Heart right ventricle (tissue), 16 donors: ENCODE measurements around the gene BMPER. TPM values are rescaled to one million over a fixed set of nuclear protein-coding genes. Genes with fewer than 3 reads are reported as not detected.

Experiments
- ATAC-seq, 8 donors: fragments of 200-7000 bp; cut with Tn5 transposase; one replicate each; pipeline ENCODE4 v1.9.1; 2020; ENCODE audit warnings: mild to moderate bottlenecking in 8 of 8, moderate library complexity in 8 of 8, moderate number of reproducible peaks in 1 of 8
- DNase-seq, 2 donors: peaks; one replicate each; pipeline ENCODE4 v3.0.0-alpha.2; 2020
- H3K27ac ChIP-seq, 10 donors: fragments of 200-600 bp; sonication (generic) in 2 of 10; one replicate each; pipeline versions ENCODE4 v1.5.0 to v1.8.0; 2020 to 2022; ENCODE audit warnings: mild to moderate bottlenecking in 3 of 10
- H3K27me3 ChIP-seq, 7 donors: fragments of 200-600 bp; one replicate each; pipeline ENCODE4 v1.8.0; 2021 to 2022; ENCODE audit warnings: mild to moderate bottlenecking in 2 of 7
- H3K36me3 ChIP-seq, 9 donors: fragments of 200-600 bp; sonication (generic) in 1 of 9; one replicate each; pipeline versions ENCODE4 v1.5.0 to v1.8.0; 2020 to 2022; ENCODE audit warnings: mild to moderate bottlenecking in 2 of 9
- H3K4me1 ChIP-seq, 9 donors: fragments of 200-600 bp; sonication (generic) in 1 of 9; one replicate each; pipeline versions ENCODE4 v1.5.0 to v1.8.0; 2020 to 2022; ENCODE audit warnings: mild to moderate bottlenecking in 4 of 9
- H3K4me3 ChIP-seq, 10 donors: fragments of 200-600 bp; sonication (generic) in 2 of 10; one replicate each; pipeline versions ENCODE4 v1.5.0 to v1.8.0; 2020 to 2022; ENCODE audit warnings: mild to moderate bottlenecking in 7 of 10, moderate library complexity in 2 of 10
- H3K9me3 ChIP-seq, 11 donors: fragments of 200-600 bp in 10 of 11; sonication (generic) in 2 of 11; one replicate each; pipeline versions ENCODE4 v1.5.0 to v1.8.0; 2013 to 2022; ENCODE audit warnings: mild to moderate bottlenecking in 2 of 11, control low read depth in 1 of 11, moderate library complexity in 1 of 11
- WGBS, 2 donors: extraction: QIAGEN DNeasy Blood & Tissue Kit; methylation state at CpG; one replicate each; pipeline ENCODE4 v1.1.7; 2013; ENCODE audit warnings: inconsistent platforms in 1 of 2; 5-methylcytosine and 5-hydroxymethylcytosine counted together
- intact Hi-C, 10 donors: fragments of 100-400 bp; cut with DNase I; formaldehyde crosslinking; loops; one replicate each; pipeline versions ENCODE4 v1.11.1 to v1.14.2; 2022
- polyA plus RNA-seq, 2 donors: library from polyadenylated mRNA; stranded (reverse); fragments of 200-250 nt; gene quantifications; one replicate each; pipeline ENCODE4 v1.2.3, GENCODE V29; 2013
- total RNA-seq, 10 donors: library from RNA; stranded (reverse); fragmentation: NEBNext Ultra II Directional in 3 of 10; extraction: Animal tissue kit (Norgen Biotek cat#: 25700) in 3 of 10; gene quantifications; one replicate each; pipeline versions ENCODE4 v1.2.1 to v1.2.4, GENCODE V29; 2021 to 2023
- TF ChIP-seq, protein P1 (sequence below), 9 donors: fragments of 200-600 bp; sonication (generic) in 2 of 9; IDR thresholded peaks; one replicate each; pipeline versions ENCODE4 v1.5.0 to v1.8.0; 2021 to 2022; ENCODE audit warnings: antibody characterized with exemption in 9 of 9, mild to moderate bottlenecking in 5 of 9, moderate library complexity in 1 of 9
- donor health status: Arrhythmogenic right ventricular cardiomyopathy.
- donor health status: ischemic (EF 13 %, LVEDD 7.1; RV severe dilation, severe dysfunction).
- donor health status: healthy with polysubstance abuse.
- donor health status: DM: no; HTN: yes; CAD: no.
- donor health status: DM: no; HTN: no; CAD: no.
- donor health status: ischemic (EF 25% LVEDD 6.9; RV normal size, moderate dysfunction).
- donor health status: ischemic (EF 25% LVEDD 5.7; RV mildly dilated, moderate dysfunction).
- donor health status: healthy.
- donor health status: DM: yes; HTN: yes; CAD: no.
- donor health status: Ischemic cardiomyopathy.
- donor health status: ischemic (EF 35%, LVEDD 5.7; RV mildly dilated, moderate dysfunction).
- donor health status: nonischemic (EF 11% LVEDD 7.7; RV severe dilation, severe dysfunction).
- donor health status: DM: yes; HTN: yes; CAD: no.
- donor health status: PGD.
- donor health status: ischemic (EF 29% LVEDD 5.4; RV normal size, mild dysfunction).
- donor health status: nonischemic (EF 23%, LVEDD 6.1; RV moderate dilation, normal function).

The BMPER gene
- total and polyA plus RNA-seq, 12 donors = 0.70 to 3.9 (median 1.5) TPM

DNA sequence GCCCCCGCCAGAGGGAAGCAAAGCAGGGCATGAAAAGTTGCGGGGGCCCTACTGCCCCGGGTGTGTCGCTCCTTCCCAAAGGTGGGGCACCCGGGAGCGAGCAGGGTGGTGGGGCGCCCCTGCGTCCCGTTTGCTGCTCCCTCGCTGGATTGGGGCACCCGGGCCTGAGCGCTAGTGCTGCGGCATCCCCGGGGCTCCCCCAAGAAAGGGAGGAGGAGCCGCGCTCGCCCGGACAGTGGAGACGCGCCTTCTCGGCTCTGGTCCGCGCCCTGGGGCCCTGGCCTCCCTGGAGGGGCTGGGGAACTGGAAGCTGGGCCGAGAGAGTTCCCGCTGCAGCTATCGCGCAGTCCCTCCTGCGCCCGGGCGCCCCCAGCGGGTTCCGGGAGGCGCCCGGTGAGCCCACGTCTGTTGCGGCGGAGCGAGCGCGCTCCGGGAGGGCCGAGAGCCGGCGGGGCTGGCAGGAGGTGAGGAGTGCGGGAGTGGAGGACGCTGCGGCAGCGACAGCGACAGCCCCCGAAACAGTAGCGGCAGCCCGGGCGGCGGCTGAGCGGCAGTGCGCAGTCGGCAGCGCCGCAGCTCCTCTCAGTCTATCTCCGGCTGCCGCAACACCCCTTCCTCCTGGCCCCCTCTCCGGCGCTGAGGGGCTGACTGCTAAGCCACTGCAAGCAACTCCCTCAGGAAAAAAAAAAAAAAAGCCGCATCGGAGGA, 504 bp upstream of the BMPER start:
- WGBS, 2 donors = 0% methylated on average over 49 to 65 of the region's 65 CpGs

DNA sequence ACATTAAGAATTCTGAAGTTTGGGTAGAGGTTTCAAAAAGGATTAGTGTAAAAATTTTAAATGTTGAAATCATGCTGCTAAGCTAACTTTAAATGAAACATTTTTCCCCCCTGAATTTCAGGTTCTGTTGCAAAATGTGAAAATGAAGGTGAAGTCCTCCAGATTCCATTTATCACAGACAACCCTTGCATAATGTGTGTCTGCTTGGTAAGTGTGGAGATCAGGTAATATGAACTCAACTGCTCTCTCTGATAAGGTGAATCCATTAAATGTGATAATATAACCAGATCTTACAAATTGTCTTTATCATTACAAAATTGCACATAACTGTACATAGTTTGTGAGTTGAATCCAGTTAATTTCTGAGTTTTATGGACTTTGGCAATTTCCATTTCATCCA, 1.4 kb downstream of the BMPER start:
- H3K4me1 ChIP-seq = peaks cover 0 to 20% (median 8%) of the 10 kb centered on the region in 9 donors
- intact Hi-C loops = no loop called here
- H3K36me3 ChIP-seq = no peaks in the 10 kb centered on the region
- H3K4me3 ChIP-seq = no peak overlapping the region
- no peaks in the 10 kb centered on the region for H3K9me3 ChIP-seq
- H3K27ac ChIP-seq = no peak overlapping the region
- ATAC-seq = no peak
- TF ChIP-seq, protein P1, sequence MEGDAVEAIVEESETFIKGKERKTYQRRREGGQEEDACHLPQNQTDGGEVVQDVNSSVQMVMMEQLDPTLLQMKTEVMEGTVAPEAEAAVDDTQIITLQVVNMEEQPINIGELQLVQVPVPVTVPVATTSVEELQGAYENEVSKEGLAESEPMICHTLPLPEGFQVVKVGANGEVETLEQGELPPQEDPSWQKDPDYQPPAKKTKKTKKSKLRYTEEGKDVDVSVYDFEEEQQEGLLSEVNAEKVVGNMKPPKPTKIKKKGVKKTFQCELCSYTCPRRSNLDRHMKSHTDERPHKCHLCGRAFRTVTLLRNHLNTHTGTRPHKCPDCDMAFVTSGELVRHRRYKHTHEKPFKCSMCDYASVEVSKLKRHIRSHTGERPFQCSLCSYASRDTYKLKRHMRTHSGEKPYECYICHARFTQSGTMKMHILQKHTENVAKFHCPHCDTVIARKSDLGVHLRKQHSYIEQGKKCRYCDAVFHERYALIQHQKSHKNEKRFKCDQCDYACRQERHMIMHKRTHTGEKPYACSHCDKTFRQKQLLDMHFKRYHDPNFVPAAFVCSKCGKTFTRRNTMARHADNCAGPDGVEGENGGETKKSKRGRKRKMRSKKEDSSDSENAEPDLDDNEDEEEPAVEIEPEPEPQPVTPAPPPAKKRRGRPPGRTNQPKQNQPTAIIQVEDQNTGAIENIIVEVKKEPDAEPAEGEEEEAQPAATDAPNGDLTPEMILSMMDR (IDR thresholded peaks at IDR 0.05) = no peak
- peaks cover 4 to 70% (median 47%) of the 10 kb centered on the region in 7 donors for H3K27me3 ChIP-seq
- no peak for DNase-seq

More for the DNA sequence above, 504 bp upstream of the BMPER start:
- Histone ChIP-seq H3K27ac (peak overlapping the region in 8 of 10 donors; percentile 5 to 73 (median 46)), H3K4me1 (peaks cover 0 to 20% (median 8%) of the 10 kb centered on the region in 9 donors), H3K27me3 (peaks cover 4 to 89% (median 55%) of the 10 kb centered on the region in 7 donors), H3K9me3 (no peaks in the 10 kb centered on the region), H3K36me3 (no peaks in the 10 kb centered on the region), H3K4me3 (peak overlapping the region; percentile 47 to 74 (median 64))
- TF ChIP-seq, protein P1 (IDR thresholded peaks at IDR 0.05) = peak in 3 of 9 donors; percentile 17 to 29 (median 19)
- intact Hi-C loops = loop anchor here in 2 of 10 donors (5.0 kb wide), 2 partner anchors 143 to 188 kb away; no protein-coding TSS in a partner anchor
- DNase-seq (peak in 1 of 2 donors; percentile 45), ATAC-seq (peak; percentile 74 to 87 (median 76))

DNA sequence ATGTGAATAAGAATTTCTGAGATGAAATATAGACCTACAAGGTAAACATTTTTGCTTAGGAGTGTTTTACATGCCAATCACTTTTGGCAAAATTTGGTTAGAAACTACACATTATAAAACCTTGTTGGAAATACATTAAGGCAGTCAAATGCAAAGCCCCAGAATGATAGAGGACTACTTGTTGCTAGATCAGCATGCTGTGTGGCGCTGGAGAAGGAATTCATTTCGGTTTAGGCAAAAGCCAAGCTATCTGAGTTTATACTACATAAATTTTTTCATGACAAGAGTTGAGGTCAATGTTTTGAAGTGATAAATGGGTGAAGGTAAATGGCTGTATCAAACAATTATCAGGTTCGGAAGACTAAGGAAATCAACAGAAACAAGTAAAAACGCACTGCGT, 2.3 kb downstream of the BMPER start:
- Histone ChIP-seq H3K4me1 (peaks cover 0 to 20% (median 8%) of the 10 kb centered on the region in 9 donors), H3K36me3 (no peaks in the 10 kb centered on the region), H3K27me3 (peaks cover 4 to 66% (median 41%) of the 10 kb centered on the region in 7 donors), H3K9me3 (no peaks in the 10 kb centered on the region), H3K27ac (no peak overlapping the region), H3K4me3 (no peak overlapping the region)
- no peak for ATAC-seq
- intact Hi-C loops = no loop called here
- WGBS, 2 donors = 87 to 94% methylated on average over 5 of the region's 5 CpGs
- DNase-seq = no peak
- TF ChIP-seq, protein P1 (IDR thresholded peaks at IDR 0.05) = no peak

DNA sequence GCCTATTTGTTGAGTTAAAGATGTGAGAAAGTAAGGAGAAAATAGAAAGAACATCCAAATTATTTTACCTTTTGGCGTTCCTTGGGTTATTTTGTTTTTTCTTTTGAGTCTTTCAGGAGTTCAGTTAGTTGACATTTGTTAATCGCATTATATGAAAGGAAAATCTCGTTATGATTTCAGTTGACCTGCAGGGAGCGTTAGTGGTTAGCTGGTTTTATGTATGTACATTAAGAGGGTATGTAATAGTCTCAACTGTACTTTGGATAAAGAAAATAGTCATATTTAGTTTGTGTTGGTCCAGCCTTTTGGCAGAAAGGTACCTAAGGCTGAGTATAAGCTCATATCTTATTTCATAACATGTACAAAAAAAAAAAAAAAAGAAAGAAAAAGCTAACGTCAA, 4.0 kb downstream of the BMPER start:
- H3K36me3 ChIP-seq = no peaks in the 10 kb centered on the region
- TF ChIP-seq, protein P1 (IDR thresholded peaks at IDR 0.05) = no peak
- H3K4me1 ChIP-seq = peaks cover 0 to 12% (median 6%) of the 10 kb centered on the region in 9 donors
- intact Hi-C loops = no loop called here
- H3K27me3 ChIP-seq = peaks cover 4 to 49% (median 30%) of the 10 kb centered on the region in 7 donors
- ATAC-seq (no peak), DNase-seq (no peak)
- no peaks in the 10 kb centered on the region for H3K9me3 ChIP-seq
- H3K4me3 ChIP-seq = no peak overlapping the region
- WGBS, 2 donors = 74 to 81% methylated on average over 5 of the region's 5 CpGs
- H3K27ac ChIP-seq = no peak overlapping the region
